Activated T-cell treated with anti-CD3 and anti-CD28 coated beads, Interleukin-2, amount 50 U/mL, for 1 hour (primary cell): Measurements from ENCODE around the gene VASN.
"Not testable (repeated sequence)": the region's sequence is repeated elsewhere in the genome, so short reads cannot be mapped to it uniquely, and the experiment has no call there.

Source experiments
- DNase-seq: peaks from one replicate; pipeline ENCODE4 v3.0.0-alpha.2; 2020

The VASN gene

DNA sequence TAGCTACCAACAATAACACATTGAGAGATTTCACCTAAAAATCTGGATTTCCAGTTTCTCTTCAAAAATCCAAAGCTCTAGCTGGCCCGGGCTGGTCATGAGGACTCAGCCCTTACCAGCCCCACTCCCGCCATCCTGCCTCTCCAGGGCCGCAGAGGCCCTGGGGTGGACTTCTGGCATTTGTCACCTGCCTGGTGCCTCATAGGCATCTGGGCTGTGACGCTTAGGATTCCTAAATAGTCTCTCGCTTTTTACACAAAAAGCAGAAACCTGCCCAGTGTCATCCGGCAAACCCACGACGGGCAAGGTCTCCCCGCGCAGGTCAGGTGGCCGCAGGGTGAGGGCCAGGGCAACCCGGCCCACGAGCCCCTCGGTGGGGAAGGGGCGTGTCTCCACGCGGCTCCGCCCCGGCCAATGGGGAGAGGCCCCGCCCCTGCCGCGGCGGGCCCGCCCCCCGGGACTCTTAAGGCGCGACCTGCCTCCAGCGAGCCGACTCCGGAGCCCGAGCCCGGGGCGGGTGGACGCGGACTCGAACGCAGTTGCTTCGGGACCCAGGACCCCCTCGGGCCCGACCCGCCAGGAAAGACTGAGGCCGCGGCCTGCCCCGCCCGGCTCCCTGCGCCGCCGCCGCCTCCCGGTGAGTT, at the start of gene VASN:
Gene VASN (plus strand): TSS at position 492 of the 644 bp plus-strand sequence. CDS start 9,030 bp downstream, outside the sequence.
- peak; percentile 85 for DNase-seq

DNA sequence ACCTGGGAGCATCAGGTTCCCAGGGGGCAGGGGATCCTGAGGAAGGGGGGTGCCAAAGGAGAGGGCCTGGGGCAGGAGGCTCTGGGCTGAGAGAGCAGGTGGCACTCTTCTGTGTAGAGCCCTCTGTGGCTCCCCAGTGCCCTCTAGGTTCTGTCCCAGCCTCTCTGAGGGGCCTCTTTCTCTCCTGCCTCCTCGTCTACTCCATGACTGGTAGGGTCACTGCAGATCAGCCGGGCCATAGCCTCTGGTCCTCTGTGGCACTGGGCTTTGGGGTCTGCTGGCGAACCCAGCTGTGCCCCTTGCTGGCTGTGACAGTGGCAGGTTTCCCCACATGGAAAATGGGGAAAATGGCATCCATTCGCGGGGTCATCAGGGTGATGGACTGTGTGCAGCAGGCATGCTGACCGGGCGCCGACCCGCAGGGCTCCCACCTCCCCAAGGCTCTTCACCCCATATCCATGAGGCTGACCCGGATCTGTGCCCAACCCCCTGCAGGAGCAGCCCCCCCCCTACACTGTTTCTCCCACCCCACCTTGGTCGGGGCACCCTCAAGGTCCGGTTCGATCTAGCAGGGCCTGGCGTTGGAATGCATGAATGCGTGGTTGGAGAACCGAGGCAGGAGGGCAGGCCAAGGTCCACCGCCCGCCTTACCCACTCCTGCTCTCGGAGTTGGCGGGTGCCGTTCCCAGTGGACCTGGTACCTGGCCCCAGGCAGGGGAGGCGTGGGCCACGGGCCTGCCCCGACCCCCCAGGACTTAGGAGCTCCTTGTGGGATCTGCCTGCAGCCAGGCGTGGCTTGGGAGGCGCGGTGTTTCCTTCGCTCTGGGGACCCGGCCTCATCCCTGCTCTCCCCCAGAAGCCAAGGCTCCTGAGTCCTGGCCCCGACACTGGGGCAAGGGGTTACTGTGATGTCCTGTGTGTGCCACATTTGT, 49.3 kb upstream of the VASN start:
- no peak for DNase-seq

- no peak for DNase-seq
Measured at GRCh38 chr16:4323071-4323844, 48.4 kb upstream of the VASN start.

GRCh38 chr16:4323845-4324488, 47.7 kb upstream of the VASN start:
- DNase-seq = no peak

GRCh38 chr16:4324492-4325252, 47.0 kb upstream of the VASN start:
- no peak for DNase-seq

DNA sequence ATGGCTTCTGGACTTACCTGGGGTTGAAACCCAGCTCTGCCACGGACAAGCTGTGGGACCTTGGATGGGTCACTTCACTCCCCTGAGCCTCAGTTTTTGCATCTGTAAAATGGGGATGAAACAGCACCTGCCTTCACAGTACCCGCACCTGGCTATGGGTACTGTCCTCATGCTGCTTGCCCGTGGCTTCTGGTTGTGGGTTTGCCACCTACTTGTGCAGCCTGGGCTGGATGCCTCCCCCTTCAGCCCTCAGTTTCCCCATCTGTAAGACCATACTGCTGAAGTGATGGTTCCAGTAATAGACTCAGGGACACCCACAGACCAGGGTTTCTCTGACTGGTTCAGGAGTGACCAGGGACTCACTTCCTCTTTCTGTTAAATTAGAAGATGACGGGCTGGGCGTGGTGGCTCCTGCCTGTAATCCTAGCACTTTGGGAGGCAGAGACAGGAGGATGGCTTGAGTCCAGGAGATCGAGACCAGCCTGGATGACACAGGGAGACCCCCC, 46.3 kb upstream of the VASN start:
- DNase-seq = no peak

GRCh38 chr16:4327386-4328045, 44.1 kb upstream of the VASN start:
- DNase-seq = no peak

DNA sequence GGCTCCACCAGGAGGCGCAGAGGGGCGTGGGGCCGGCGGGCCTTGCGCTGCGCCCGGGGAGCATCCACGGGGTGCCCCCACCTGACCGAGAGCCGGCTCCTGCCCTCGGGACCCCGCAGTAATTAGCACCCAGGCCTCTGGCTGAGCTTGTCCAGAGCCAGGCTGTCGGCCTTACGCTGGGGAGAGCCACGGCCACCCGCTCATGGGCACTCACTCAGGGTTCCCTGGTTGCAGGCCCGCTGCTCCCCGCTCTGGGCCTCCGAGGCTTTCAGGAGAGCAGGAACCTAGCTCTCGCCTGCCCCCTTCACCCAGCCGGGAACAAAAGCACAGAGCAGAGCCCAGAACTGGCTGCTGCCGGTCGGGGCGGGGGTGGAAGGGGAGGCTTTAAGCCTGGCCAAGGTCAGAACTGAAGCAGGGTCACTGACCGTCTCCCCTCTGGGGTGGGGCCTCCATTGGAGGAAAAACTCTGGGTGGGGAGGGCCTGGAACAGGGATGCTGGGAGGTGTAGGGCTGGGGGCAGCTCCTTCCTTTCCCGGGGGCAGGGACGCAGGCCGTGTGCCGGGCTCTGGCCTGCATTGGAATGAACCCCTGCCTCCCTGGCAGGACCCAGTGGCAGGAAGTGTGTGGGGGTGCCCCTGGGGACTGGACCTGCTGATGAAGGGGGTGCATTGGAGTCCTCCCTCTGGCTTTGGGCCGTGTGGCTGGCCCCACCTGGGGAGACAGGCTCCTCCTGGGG, 43.4 kb upstream of the VASN start:
- DNase-seq = peak; percentile 67

- DNase-seq = no peak
Measured at GRCh38 chr16:4328782-4329775, 42.6 kb upstream of the VASN start.

GRCh38 chr16:4330277-4330874, 41.3 kb upstream of the VASN start:
- DNase-seq = peak; percentile 77

DNA sequence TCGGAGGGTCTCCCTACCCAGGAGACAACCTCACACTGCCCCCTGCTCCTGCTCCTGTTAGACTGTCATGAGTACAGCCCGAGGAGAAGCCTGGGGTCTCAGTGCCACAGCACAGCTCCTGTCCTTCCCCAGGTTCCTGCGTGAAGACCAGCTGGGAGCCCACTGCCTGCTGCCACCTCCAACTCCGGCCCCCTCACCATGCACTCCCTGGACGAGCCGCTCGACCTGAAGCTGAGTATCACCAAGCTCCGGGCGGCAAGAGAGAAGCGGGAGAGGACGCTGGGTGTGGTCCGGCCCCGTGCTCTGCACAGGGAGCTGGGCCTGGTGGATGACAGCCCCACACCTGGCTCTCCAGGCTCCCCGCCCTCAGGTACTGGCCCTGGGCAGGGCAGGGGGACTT, 39.6 kb upstream of the VASN start:
- no peak for DNase-seq

- DNase-seq = no peak
Measured at GRCh38 chr16:4332623-4333307, 38.9 kb upstream of the VASN start.

DNA sequence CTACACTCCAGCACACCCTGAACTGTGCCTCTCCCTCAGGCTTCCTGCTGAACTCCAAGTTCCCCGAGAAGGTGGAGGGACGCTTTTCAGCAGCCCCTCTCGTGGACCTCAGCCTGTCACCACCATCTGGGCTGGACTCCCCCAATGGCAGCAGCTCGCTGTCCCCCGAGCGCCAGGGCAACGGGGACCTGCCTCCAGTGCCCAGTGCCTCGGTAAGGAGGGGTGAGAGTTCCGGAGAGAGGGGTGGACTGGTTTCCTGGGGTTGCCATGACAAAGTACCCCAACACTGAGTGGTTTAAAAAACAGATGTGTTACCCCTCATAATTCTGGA, 38.4 kb upstream of the VASN start:
- DNase-seq = no peak

DNA sequence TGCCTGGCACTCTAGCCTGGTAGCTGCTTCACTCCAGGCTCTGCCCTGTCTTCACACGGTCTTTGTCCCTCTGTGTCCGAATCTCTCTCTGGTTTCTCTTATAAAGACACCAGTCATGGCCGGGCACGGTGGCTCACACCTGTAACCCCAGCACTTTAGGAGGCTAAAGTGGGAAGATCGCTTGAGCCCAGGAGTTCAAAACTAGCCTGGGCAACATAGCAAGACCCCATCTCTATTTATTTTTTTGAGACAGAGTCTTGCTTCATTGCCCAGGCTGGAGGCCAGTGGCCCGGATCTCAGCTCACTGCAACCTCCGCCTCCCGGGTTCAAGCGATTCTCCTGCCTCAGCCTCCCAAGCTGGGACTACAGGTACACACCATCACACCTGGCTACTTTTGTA, 37.9 kb upstream of the VASN start:
- DNase-seq = not testable (repeated sequence)

DNA sequence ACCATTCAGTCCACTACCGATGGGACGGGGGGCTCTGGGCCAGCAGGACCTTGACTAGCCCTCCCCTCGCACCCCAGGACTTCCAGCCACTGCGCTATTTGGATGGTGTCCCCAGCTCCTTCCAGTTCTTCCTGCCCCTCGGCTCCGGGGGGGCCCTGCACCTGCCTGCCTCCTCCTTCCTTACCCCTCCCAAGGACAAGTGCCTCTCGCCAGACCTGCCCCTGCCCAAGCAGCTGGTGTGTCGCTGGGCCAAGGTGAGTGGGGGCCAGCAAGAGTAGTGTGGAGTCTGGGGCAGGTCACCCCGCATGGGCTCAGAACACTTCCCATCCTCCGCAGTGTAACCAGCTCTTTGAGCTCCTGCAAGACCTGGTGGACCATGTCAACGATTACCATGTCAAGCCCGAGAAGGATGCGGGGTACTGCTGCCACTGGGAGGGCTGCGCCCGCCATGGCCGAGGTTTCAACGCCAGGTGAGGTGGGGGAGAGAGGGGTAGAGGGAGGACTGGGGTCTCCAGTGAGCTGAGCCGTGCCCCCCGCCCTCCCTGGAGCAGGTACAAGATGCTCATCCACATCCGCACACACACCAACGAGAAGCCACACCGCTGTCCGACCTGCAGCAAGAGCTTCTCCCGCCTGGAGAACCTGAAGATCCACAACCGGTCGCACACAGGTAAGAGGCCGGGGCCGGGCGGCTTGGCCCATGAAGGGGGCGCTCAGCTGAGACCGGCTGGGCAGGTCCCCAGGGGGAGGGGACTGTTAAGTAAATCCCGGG, 36.7 kb upstream of the VASN start:
- no peak for DNase-seq

- no peak for DNase-seq
Measured at GRCh38 chr16:4336701-4337539, 34.7 kb upstream of the VASN start.
